Esophagus (tissue), 2 donors: ENCODE results near the gene GDE1. TPM values are rescaled to one million over a fixed set of nuclear protein-coding genes. Genes with fewer than 3 reads are reported as not detected.

Source experiments
- H3K27ac ChIP-seq, 2 donors: one replicate each; pipeline ENCODE4 v1.5.1; 2013; ENCODE audit warnings: low read depth in 2 of 2, mild to moderate bottlenecking in 2 of 2, inconsistent platforms in 1 of 2, low read length in 1 of 2, moderate library complexity in 1 of 2
- H3K27me3 ChIP-seq, 2 donors: one replicate each; pipeline ENCODE4 v1.6.1; 2013; ENCODE audit warnings: low read length in 2 of 2, control low read depth in 1 of 2, mild to moderate bottlenecking in 1 of 2; ENCODE audit not compliant: insufficient read depth in 2 of 2, control insufficient read depth in 1 of 2
- H3K36me3 ChIP-seq, 2 donors: one replicate each; pipeline ENCODE4 v1.6.1; 2013; ENCODE audit warnings: low read length in 1 of 2; ENCODE audit not compliant: control insufficient read depth in 2 of 2, insufficient read depth in 2 of 2
- H3K4me1 ChIP-seq, 2 donors: one replicate each; pipeline ENCODE4 v1.6.1; 2013; ENCODE audit warnings: low read length in 1 of 2; ENCODE audit not compliant: control insufficient read depth in 2 of 2, insufficient read depth in 2 of 2
- H3K4me3 ChIP-seq, 2 donors: one replicate each; pipeline ENCODE4 v1.5.1; 2013; ENCODE audit warnings: low read length in 2 of 2, mild to moderate bottlenecking in 2 of 2, low read depth in 1 of 2, moderate library complexity in 1 of 2
- H3K9me3 ChIP-seq, 2 donors: one replicate each; pipeline ENCODE4 v1.6.1; 2013; ENCODE audit warnings: mild to moderate bottlenecking in 2 of 2, low read depth in 1 of 2, low read length in 1 of 2, moderate library complexity in 1 of 2; ENCODE audit not compliant: control insufficient read depth in 2 of 2, insufficient read depth in 1 of 2
- WGBS, 2 donors: extraction: QIAGEN DNeasy Blood & Tissue Kit; methylation state at CpG; one replicate each; pipeline ENCODE4 v1.1.7; 2013; 5-methylcytosine and 5-hydroxymethylcytosine counted together
- polyA plus RNA-seq, 2 donors: library from polyadenylated mRNA; stranded (reverse); fragments of 200-250 nt; gene quantifications; one replicate each; pipeline ENCODE4 v1.2.3, GENCODE V29; 2013
- donor health status: healthy with polysubstance abuse.
- donor health status: Bipolar disorder and iron deficiency.

Gene GDE1
- polyA plus RNA-seq, 2 donors = 21.4 to 28.9 TPM

- Histone ChIP-seq H3K4me3 (no peak overlapping the region), H3K4me1 (no peaks in the 10 kb centered on the region), H3K9me3 (no peaks in the 10 kb centered on the region), H3K36me3 (peaks cover 0 to 3% of the 10 kb centered on the region in 2 donors), H3K27ac (no peak overlapping the region), H3K27me3 (no peaks in the 10 kb centered on the region)
- whole genome bisulfite sequencing, 2 donors = 77 to 91% methylated on average over 2 of the region's 2 CpGs
Observed at GRCh38 chr16:19515757-19516156, 6.1 kb downstream of the GDE1 start.

- no peaks in the 10 kb centered on the region for H3K9me3 ChIP-seq
- no peaks in the 10 kb centered on the region for H3K27me3 ChIP-seq
- H3K27ac ChIP-seq = no peak overlapping the region
- WGBS, 2 donors = 81 to 85% methylated on average over 4 of the region's 4 CpGs
- H3K36me3 ChIP-seq = peaks cover 0 to 3% of the 10 kb centered on the region in 2 donors
- no peaks in the 10 kb centered on the region for H3K4me1 ChIP-seq
- H3K4me3 ChIP-seq = no peak overlapping the region
Observed at GRCh38 chr16:19513377-19514053, 8.4 kb downstream of the GDE1 start.

- H3K36me3 ChIP-seq = peaks cover 0 to 3% of the 10 kb centered on the region in 2 donors
Observed at GRCh38 chr16:19512297-19512696, 9.6 kb downstream of the GDE1 start.

GRCh38 chr16:19507867-19508266 lies 14.0 kb downstream of the GDE1 start:
- Histone ChIP-seq H3K27me3 (no peaks in the 10 kb centered on the region), H3K4me3 (no peak overlapping the region), H3K27ac (no peak overlapping the region), H3K36me3 (peaks cover 0 to 9% of the 10 kb centered on the region in 2 donors), H3K4me1 (no peaks in the 10 kb centered on the region), H3K9me3 (no peaks in the 10 kb centered on the region)
- 93 to 95% methylated on average over 2 of the region's 2 CpGs for WGBS, 2 donors

More at GRCh38 chr16:19512297-19512696, 9.6 kb downstream of the GDE1 start:
- H3K27ac ChIP-seq = no peak overlapping the region
- no peak overlapping the region for H3K4me3 ChIP-seq
- H3K9me3 ChIP-seq = no peaks in the 10 kb centered on the region
- H3K27me3 ChIP-seq = no peaks in the 10 kb centered on the region
- H3K4me1 ChIP-seq = no peaks in the 10 kb centered on the region

- Histone ChIP-seq H3K4me1 (no peaks in the 10 kb centered on the region), H3K27ac (no peak overlapping the region), H3K9me3 (no peaks in the 10 kb centered on the region), H3K36me3 (peaks cover under 1 to 9% of the 10 kb centered on the region in 2 donors), H3K4me3 (no peak overlapping the region), H3K27me3 (no peaks in the 10 kb centered on the region)
- WGBS, 2 donors = 93 to 96% methylated on average over 4 of the region's 4 CpGs
Observed at GRCh38 chr16:19506965-19507364, 14.9 kb downstream of the GDE1 start.

GRCh38 chr16:19505600-19506303 lies 16.1 kb downstream of the GDE1 start:
- Histone ChIP-seq H3K27ac (no peak overlapping the region), H3K4me3 (no peak overlapping the region), H3K9me3 (no peaks in the 10 kb centered on the region), H3K4me1 (no peaks in the 10 kb centered on the region), H3K27me3 (no peaks in the 10 kb centered on the region), H3K36me3 (peaks cover 4 to 15% of the 10 kb centered on the region in 2 donors)
- 66 to 69% methylated on average over 5 of the region's 5 CpGs for WGBS, 2 donors

- no peak overlapping the region for H3K4me3 ChIP-seq
- no peaks in the 10 kb centered on the region for H3K4me1 ChIP-seq
- WGBS, 2 donors = 86 to 93% methylated on average over 5 of the region's 5 CpGs
- H3K9me3 ChIP-seq = no peaks in the 10 kb centered on the region
- H3K27me3 ChIP-seq = no peaks in the 10 kb centered on the region
- peaks cover 4 to 17% of the 10 kb centered on the region in 2 donors for H3K36me3 ChIP-seq
- no peak overlapping the region for H3K27ac ChIP-seq
Observed at GRCh38 chr16:19503461-19504075, 18.3 kb downstream of the GDE1 start.

GRCh38 chr16:19502395-19503131 lies 19.3 kb downstream of the GDE1 start:
- H3K4me3 ChIP-seq = no peak overlapping the region
- H3K27ac ChIP-seq = no peak overlapping the region
- H3K36me3 ChIP-seq = peaks cover 4 to 17% of the 10 kb centered on the region in 2 donors
- 87 to 88% methylated on average over 3 of the region's 3 CpGs for WGBS, 2 donors
- no peaks in the 10 kb centered on the region for H3K27me3 ChIP-seq
- H3K9me3 ChIP-seq = no peaks in the 10 kb centered on the region
- no peaks in the 10 kb centered on the region for H3K4me1 ChIP-seq

GRCh38 chr16:19499481-19499880 lies 22.4 kb downstream of the GDE1 start:
- Histone ChIP-seq H3K4me3 (no peak overlapping the region), H3K36me3 (peaks cover 4 to 17% of the 10 kb centered on the region in 2 donors), H3K27me3 (no peaks in the 10 kb centered on the region), H3K4me1 (no peaks in the 10 kb centered on the region), H3K27ac (no peak overlapping the region), H3K9me3 (no peaks in the 10 kb centered on the region)
- WGBS, 2 donors = 72 to 77% methylated on average over 3 of the region's 3 CpGs
